HL-60 (cell line): Measurements from ENCODE around the gene PRDM11.

Experiments used
- DNase-seq, 2 experiments: peaks; one replicate each; pipeline ENCODE4 v3.0.0-alpha.2; 2010 to 2020; ENCODE audit warnings: low read depth in 1 of 2, low spot score in 1 of 2
- H3K27ac ChIP-seq: fragments of 250-450 bp; sonication (Bioruptor Pico); replicated peaks from 2 replicates; pipeline ENCODE4 v1.5.1; 2020; ENCODE audit warnings: mild to moderate bottlenecking, moderate library complexity
- H3K27me3 ChIP-seq: fragments of 250-450 bp; sonication (Bioruptor Pico); 2 replicates; pipeline ENCODE4 v1.5.1; 2021; ENCODE audit warnings: mild to moderate bottlenecking, moderate library complexity; ENCODE audit not compliant: insufficient read depth, poor library complexity, severe bottlenecking
- H3K4me3 ChIP-seq: replicated peaks from 2 replicates; pipeline ENCODE4 v1.5.1; 2011; ENCODE audit warnings: mild to moderate bottlenecking, control low read depth, low read length; ENCODE audit not compliant: insufficient read depth
- GABPA ChIP-seq: IDR thresholded peaks from 2 replicates; pipeline ENCODE4 v1.6.1; 2012; ENCODE audit warnings: low read depth
- POLR2AphosphoS5 ChIP-seq: IDR thresholded peaks from 2 replicates; pipeline ENCODE4 v1.6.1; 2012; ENCODE audit warnings: low read depth
- REST ChIP-seq: IDR thresholded peaks from 2 replicates; pipeline ENCODE4 v1.6.1; 2012; ENCODE audit warnings: low read depth; ENCODE audit not compliant: insufficient replicate concordance
- SPI1 ChIP-seq: IDR thresholded peaks from 2 replicates; pipeline ENCODE4 v1.6.1; 2012; ENCODE audit warnings: low read depth, mild to moderate bottlenecking, borderline replicate concordance
- TF ChIP-seq, protein P1 (sequence below): IDR thresholded peaks from one replicate; pipeline ENCODE4 v1.5.1; 2011; ENCODE audit warnings: low read length, control low read depth, inconsistent platforms; ENCODE audit not compliant: insufficient read depth

Gene PRDM11

GRCh38 chr11:45144126-45145082 lies 2.0 kb upstream of the PRDM11 start:
- Histone ChIP-seq H3K27me3 (no peaks in the 10 kb centered on the region), H3K27ac (no peak overlapping the region), H3K4me3 (no peak overlapping the region)
- DNase-seq, result no peak
- TF ChIP-seq GABPA (no peak), POLR2AphosphoS5 (no peak), SPI1 (no peak), REST (no peak)
- TF ChIP-seq, protein P1, sequence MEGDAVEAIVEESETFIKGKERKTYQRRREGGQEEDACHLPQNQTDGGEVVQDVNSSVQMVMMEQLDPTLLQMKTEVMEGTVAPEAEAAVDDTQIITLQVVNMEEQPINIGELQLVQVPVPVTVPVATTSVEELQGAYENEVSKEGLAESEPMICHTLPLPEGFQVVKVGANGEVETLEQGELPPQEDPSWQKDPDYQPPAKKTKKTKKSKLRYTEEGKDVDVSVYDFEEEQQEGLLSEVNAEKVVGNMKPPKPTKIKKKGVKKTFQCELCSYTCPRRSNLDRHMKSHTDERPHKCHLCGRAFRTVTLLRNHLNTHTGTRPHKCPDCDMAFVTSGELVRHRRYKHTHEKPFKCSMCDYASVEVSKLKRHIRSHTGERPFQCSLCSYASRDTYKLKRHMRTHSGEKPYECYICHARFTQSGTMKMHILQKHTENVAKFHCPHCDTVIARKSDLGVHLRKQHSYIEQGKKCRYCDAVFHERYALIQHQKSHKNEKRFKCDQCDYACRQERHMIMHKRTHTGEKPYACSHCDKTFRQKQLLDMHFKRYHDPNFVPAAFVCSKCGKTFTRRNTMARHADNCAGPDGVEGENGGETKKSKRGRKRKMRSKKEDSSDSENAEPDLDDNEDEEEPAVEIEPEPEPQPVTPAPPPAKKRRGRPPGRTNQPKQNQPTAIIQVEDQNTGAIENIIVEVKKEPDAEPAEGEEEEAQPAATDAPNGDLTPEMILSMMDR, result no peak

DNA sequence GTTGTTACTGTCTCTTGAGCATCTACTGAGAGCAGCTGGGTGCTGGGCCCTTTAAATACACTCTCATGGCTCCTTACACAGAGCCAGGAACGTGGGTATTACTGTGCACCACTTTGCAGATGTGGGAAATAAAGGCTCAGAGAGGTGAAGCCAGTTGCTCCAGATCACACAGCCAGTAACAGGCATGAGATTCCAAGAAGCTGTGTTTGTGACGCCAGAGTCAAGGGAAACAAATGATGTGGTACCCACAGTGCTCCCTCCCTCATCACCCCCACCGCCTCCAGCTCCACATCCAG lies 1.4 kb upstream of the PRDM11 start:
- DNase-seq, result no peak
- Histone ChIP-seq H3K27me3 (no peaks in the 10 kb centered on the region), H3K4me3 (no peak overlapping the region), H3K27ac (no peak overlapping the region)
- TF ChIP-seq POLR2AphosphoS5 (no peak), REST (no peak), GABPA (no peak), SPI1 (no peak)
- TF ChIP-seq, protein P1, result no peak

DNA sequence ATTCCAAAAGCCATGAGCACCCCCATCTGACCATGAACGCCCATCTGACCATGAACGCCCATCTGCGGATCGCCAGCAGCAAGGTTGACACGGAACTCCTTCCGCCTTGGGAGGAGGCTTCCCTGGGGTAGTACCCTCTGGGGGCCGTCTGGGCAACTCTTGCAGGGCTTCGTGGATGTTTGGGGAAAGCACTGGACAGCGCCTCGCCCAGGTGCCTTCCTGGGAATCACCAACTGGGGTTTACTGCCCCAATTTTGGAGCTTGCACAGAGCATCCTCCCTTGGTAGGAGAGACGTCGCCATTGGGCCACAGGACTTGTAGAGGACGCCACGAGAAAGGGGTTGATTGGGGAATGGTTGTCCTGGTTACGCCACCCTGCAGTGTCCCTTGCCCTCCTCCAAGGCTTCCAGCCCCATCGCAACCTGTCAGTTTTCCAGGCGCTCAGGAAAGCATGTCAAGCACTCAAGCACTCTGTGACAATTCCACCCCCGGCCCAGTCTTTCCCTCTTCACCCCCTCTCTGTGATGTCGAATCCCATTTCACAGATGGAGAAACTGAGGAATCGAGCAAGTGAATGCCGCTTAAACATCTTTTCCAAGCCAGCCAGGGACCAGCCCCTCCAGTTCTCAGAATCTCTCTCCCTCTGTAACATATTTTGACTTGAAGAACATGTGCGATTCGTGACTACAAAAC lies 914 bp upstream of the PRDM11 start:
- H3K27ac ChIP-seq, result no peak overlapping the region
- no peak overlapping the region for H3K4me3 ChIP-seq
- H3K27me3 ChIP-seq, result no peaks in the 10 kb centered on the region
- DNase-seq, result no peak
- TF ChIP-seq GABPA (no peak), REST (no peak), POLR2AphosphoS5 (no peak), SPI1 (no peak)
- TF ChIP-seq, protein P1, result no peak
